Nephron (organoid): ENCODE results near the gene PRPH.
A peak's percentile ranks its signal among the peaks of the same experiment; 100 is the strongest.

ENCODE experiments used
- H3K27ac Mint-ChIP-seq, 3 experiments: 2 replicates each; pipeline ENCODE4 v1.8.0; 2020; ENCODE audit warnings: mixed read lengths in 3 of 3, mild to moderate bottlenecking in 2 of 3, moderate library complexity in 1 of 3
- H3K27me3 Mint-ChIP-seq: 2 replicates; pipeline ENCODE4 v1.8.0; 2021; ENCODE audit warnings: low read depth, mild to moderate bottlenecking, moderate library complexity, mixed read lengths
- H3K36me3 Mint-ChIP-seq: 2 replicates; pipeline ENCODE4 v1.8.0; 2020; ENCODE audit warnings: low read depth, mixed read lengths
- H3K4me1 Mint-ChIP-seq: 2 replicates; pipeline ENCODE4 v1.8.0; 2020; ENCODE audit warnings: mixed read lengths
- H3K4me3 Mint-ChIP-seq, 3 experiments: 2 replicates each; pipeline ENCODE4 v1.8.0; 2020; ENCODE audit warnings: mild to moderate bottlenecking in 3 of 3, mixed read lengths in 3 of 3, moderate library complexity in 2 of 3
- H3K9me3 Mint-ChIP-seq: 2 replicates; pipeline ENCODE4 v1.8.0; 2020; ENCODE audit warnings: mixed read lengths
- CTCF ChIP-seq, 3 experiments: fragments of 200-600 bp; sonication (generic); IDR thresholded peaks; one replicate each; pipeline ENCODE4 v1.5.0; 2021; ENCODE audit warnings: antibody characterized with exemption in 3 of 3; ENCODE audit not compliant: unreplicated experiment in 3 of 3

The PRPH gene

GRCh38 chr12:49283541-49284429, 11.2 kb upstream of the PRPH start:
- Mint-ChIP-seq H3K27ac (no peak overlapping the region), H3K4me3 (no peak overlapping the region), H3K4me1 (peaks cover 16% of the 10 kb centered on the region), H3K36me3 (no peaks in the 10 kb centered on the region), H3K9me3 (no peaks in the 10 kb centered on the region), H3K27me3 (peaks cover 35% of the 10 kb centered on the region)
- no peak for TF ChIP-seq CTCF (IDR thresholded peaks at IDR 0.05; ENCODE audit: unreplicated experiment in 3 of 3)

- Mint-ChIP-seq H3K27ac (no peak overlapping the region), H3K27me3 (peaks cover 40% of the 10 kb centered on the region), H3K4me3 (no peak overlapping the region), H3K36me3 (no peaks in the 10 kb centered on the region), H3K9me3 (no peaks in the 10 kb centered on the region), H3K4me1 (peaks cover 10% of the 10 kb centered on the region)
- TF ChIP-seq CTCF (IDR thresholded peaks at IDR 0.05; ENCODE audit: unreplicated experiment in 3 of 3): no peak
Observed at GRCh38 chr12:49284672-49285071, 10.3 kb upstream of the PRPH start.

- H3K27ac Mint-ChIP-seq: peak overlapping the region in 1 of 3 experiments; percentile 16
- TF ChIP-seq CTCF (IDR thresholded peaks at IDR 0.05; ENCODE audit: unreplicated experiment in 3 of 3): no peak
- no peak overlapping the region for H3K4me3 Mint-ChIP-seq
- no peaks in the 10 kb centered on the region for H3K36me3 Mint-ChIP-seq
- H3K4me1 Mint-ChIP-seq: peaks cover 4% of the 10 kb centered on the region
- peaks cover 61% of the 10 kb centered on the region for H3K27me3 Mint-ChIP-seq
- no peaks in the 10 kb centered on the region for H3K9me3 Mint-ChIP-seq
Observed at GRCh38 chr12:49287876-49288275, 7.1 kb upstream of the PRPH start.

- Mint-ChIP-seq H3K27me3 (peaks cover 66% of the 10 kb centered on the region), H3K4me3 (no peak overlapping the region), H3K36me3 (no peaks in the 10 kb centered on the region), H3K9me3 (no peaks in the 10 kb centered on the region), H3K4me1 (peaks cover 4% of the 10 kb centered on the region), H3K27ac (peak overlapping the region in 1 of 3 experiments; percentile 16)
- peak; percentile 82 to 87 (median 86) for TF ChIP-seq CTCF (IDR thresholded peaks at IDR 0.05; ENCODE audit: unreplicated experiment in 3 of 3)
Observed at GRCh38 chr12:49288412-49288853, 6.5 kb upstream of the PRPH start.

- H3K4me1 Mint-ChIP-seq: peaks cover 4% of the 10 kb centered on the region
- TF ChIP-seq CTCF (IDR thresholded peaks at IDR 0.05; ENCODE audit: unreplicated experiment in 3 of 3): no peak
- no peaks in the 10 kb centered on the region for H3K9me3 Mint-ChIP-seq
- no peaks in the 10 kb centered on the region for H3K36me3 Mint-ChIP-seq
- H3K27ac Mint-ChIP-seq: no peak overlapping the region
- H3K4me3 Mint-ChIP-seq: no peak overlapping the region
- peaks cover 72% of the 10 kb centered on the region for H3K27me3 Mint-ChIP-seq
Observed at GRCh38 chr12:49288922-49289555, 5.9 kb upstream of the PRPH start.
